HL-60/S4 treated with retinoic acid at 250 ng/mL for 4 days and 3 days (cell line): ENCODE measurements around the gene MLLT3.

Experiments
- in situ Hi-C: fragments of 300-500 bp; cut with MboI; formaldehyde crosslinking; loops from 2 replicates; pipeline ENCODE4 v1.7.0; 2022; ENCODE audit warnings: low sequenced_read_pairs

MLLT3 gene

DNA sequence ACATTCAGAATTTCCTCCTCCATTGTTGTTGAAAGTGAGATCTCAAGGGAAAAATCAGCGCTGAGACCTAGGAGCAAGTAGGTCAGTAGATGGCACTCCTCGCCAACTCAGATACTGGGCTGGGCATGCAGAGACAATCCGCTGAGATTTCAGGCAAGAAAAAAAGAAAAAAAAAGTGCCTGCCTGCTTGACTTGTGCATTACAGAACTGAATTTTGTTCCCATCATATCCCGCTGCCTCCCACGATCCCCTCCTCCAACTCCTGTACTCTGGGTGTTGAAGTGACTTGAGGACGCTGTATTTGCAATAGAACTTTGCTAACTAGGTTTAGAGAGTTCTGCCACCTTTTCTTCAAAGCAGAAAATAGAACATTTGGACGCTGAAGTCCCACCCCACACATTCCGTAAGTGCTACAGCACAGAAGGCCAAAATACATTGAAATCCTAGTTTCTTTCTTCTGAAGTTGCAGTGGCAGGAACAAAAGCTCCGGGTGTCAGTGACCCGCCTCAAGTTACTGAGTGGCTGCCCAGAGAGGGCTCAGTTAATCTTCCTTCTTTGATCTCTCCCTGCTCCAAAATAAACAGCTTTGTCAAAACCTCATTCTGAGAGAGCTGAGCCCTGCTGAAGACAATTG lies 265.8 kb downstream of the MLLT3 start:
- in situ Hi-C loops: no loop called here

GRCh38 chr9:20355022-20355421 lies 267.3 kb downstream of the MLLT3 start:
- in situ Hi-C loops: no loop called here

DNA sequence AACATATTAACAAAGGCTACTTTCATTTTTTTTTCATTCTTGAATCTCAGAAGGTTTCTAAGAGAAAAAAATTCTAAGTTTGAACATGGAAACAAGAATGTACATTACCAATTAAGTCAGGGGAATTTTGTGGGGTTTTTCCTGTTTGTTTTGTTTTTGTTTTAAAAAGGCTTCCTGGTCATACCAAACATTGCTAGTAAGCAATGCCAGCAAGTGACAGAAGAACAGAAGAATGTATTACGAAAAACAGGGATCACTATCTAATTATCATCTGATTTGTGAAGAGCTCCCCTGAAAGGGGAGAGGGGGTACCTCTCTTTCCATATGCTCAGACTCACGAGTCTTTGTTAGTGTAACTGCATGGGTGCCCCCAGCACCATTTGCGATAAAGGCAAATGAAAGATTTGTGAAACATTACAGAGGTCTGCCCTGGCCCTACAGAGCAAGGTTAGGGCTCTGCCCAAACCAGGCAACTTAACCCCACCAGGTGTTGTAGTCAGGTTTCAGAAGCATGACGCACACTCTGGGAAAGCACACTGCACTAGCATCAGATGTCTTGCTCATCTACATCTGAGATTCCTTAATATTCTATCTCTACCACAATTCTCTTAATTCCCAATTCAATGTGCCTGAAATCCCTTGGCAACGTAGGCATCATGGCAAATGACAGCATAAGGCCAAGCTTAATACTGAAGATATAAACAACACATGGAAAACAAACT lies 268.2 kb downstream of the MLLT3 start:
- in situ Hi-C loops: no loop called here

- in situ Hi-C loops: no loop called here
Measured at GRCh38 chr9:20353524-20353923, 268.8 kb downstream of the MLLT3 start.

DNA sequence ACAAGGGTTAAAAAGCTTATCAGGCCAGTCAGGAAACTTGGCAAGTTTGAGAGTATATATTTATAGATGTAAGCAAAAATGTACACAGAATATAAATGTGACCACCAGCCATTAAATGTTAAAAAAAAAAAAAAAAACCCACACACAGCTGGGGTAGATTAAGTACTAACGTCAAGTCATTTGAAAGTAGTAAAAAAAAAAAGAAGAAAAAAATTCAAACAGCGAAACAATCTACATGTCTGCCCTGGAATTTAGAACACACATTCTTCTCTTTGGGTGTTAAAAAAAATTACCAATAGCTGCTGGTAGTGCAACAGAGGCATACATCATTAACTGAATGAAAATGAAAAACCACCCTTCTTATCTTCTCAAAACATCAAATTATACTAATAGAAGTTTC lies 269.7 kb downstream of the MLLT3 start:
- in situ Hi-C loops: no loop called here

GRCh38 chr9:20351715-20352114 lies 270.6 kb downstream of the MLLT3 start:
- in situ Hi-C loops: no loop called here

GRCh38 chr9:20349568-20349967 lies 272.7 kb downstream of the MLLT3 start:
- in situ Hi-C loops: no loop called here

- in situ Hi-C loops: no loop called here
Measured at GRCh38 chr9:20343325-20343724, 279.0 kb downstream of the MLLT3 start.

DNA sequence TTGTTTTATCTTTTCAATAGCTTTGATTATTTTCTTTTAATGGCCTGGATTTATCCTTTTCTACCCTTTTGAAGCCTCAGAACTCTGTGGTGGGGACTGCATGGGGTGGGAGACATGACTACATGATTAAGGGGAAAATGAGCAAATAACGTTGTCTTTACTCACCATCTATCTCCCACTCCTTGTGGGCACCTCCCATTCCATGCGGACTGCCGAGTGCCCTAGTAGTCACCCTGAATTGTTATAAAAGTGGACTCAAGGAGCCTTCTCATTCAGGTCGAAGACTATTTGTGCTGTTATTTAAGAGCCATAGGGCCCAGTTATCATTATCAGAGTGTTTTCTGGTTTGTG lies 281.8 kb downstream of the MLLT3 start:
- in situ Hi-C loops: no loop called here

GRCh38 chr9:20335668-20336332 lies 286.5 kb downstream of the MLLT3 start:
- in situ Hi-C loops: no loop called here

DNA sequence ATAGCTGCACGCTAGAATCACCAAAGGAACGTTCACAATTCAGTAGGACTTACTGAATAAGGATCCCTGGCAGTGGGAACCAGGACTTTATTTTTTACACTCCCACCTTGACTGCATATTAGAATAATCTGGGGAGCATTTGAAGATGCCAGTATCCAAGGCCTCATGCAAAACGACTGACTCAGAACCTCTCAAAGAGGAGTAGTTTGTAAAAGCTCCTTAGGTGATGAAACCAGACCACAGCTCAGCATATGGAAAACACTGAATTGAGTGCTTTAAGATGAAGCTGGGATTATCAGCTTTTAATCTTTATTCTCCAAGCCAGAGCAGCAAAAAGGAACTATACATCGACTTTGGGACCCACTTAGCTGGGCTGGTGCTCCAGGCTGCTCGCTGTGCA lies 288.3 kb downstream of the MLLT3 start:
- in situ Hi-C loops: no loop called here

DNA sequence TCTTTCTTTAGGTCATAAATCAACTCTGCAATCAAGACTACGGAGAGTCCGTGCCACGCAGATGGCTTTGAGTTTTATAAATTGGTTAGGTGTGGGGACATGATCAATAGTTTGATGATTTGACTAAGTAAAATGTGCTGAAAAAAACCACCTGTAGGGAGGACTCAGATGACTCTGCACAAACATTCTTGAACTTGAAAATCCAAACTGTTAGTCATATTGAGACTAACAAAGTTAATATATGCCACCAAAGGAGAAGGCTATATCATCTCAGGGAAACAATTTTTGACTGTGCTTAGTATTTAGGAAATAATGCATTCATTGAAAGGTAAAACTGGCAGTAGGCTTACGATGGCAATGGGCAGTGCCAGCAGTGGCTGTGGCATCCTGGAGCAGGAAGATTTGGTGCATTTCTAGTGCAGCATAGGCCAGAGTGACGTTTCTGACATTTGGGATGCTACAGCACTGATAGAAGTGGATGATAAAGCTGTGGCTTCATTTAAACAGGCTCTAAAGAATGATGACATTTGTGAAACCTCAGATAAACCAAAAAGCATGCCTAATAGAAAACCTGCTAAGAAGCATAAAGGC lies 291.1 kb downstream of the MLLT3 start:
- in situ Hi-C loops: no loop called here

GRCh38 chr9:20330688-20331087 lies 291.6 kb downstream of the MLLT3 start:
- in situ Hi-C loops: no loop called here

DNA sequence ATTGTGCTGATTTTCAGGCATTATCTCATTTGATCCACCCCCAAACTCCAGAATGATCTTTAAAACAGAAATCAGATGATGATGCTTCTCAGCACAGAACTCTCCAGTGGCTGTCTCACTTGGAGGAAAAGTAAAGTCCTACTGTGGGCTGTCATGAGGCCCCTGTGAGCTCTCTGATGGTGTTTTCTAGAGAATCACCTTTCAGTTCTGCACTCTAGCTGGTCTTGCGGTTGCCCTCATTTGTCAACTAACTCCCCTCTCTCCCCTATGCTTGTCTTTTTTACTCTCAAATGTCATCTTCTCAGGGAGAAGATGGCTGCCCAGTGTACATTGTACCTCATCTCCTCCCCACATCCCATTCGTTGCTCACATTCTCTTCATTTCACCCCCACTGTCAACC lies 295.8 kb downstream of the MLLT3 start:
- in situ Hi-C loops: no loop called here

- in situ Hi-C loops: no loop called here
Measured at GRCh38 chr9:20325008-20325407, 297.3 kb downstream of the MLLT3 start.

DNA sequence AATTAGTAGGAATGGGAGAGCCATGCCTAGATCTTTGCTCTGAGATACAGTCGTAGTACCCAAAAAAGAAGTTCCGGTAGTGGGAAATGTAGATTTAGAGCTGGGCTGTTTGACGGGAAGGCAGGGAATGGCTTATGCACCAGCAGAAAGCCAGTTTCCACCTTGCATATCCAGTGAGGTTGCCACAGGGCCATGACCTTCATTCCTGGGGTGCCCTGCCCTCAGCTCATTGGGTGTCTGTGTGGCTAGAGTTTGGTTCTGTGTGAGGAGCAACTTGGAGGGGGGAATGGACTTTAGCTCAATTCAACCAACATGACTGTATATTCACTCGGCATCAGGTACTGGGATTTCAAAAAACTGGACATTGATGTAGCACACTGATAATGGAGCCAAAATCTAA lies 300.1 kb downstream of the MLLT3 start:
- in situ Hi-C loops: no loop called here

DNA sequence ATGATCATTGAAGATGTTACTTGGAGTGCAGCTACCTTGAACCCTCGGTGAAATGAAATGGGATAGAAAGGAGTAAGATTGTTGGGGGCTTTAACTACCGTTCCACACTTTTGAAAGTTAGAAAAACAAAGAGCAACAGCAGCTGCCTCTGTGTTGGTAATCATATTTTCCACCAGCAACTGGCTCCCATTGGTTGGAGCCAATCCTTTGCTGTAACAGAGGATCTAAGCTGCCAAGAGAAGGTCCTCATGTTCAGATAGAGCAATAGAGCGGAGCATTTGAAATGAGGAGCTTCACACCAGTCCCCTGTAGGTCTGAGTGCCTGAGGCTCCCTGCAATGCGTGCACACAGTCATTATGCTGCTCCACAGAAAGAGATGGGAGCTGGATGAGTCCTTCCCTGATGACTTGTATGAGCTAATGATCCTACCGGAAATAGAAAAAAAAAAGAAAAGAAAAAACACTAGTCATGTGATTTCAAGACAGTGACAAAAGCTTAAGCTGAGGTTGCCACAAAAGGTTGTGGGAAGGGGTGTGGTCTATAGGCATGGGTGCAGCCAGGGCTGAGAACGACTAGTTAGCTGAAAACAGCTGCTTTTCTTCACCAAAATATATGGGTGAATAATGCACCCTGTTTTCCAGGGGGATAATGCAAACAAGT lies 300.7 kb downstream of the MLLT3 start:
- in situ Hi-C loops: no loop called here

GRCh38 chr9:20320921-20321320 lies 301.4 kb downstream of the MLLT3 start:
- in situ Hi-C loops: no loop called here

- in situ Hi-C loops: no loop called here
Measured at GRCh38 chr9:20319641-20320337, 302.5 kb downstream of the MLLT3 start.

- in situ Hi-C loops: no loop called here
Measured at GRCh38 chr9:20319241-20319640, 303.1 kb downstream of the MLLT3 start.

GRCh38 chr9:20317701-20318100 lies 304.6 kb downstream of the MLLT3 start:
- in situ Hi-C loops: no loop called here
